Peyer's patch (tissue), 4 donors: ENCODE data around the gene OR5H1.

ENCODE experiments used
- POLR2A ChIP-seq, 2 donors: fragments of 450-650 bp; IDR thresholded peaks; one replicate each; pipeline ENCODE4 v1.5.1; 2017; ENCODE audit warnings: antibody characterized with exemption in 2 of 2, mild to moderate bottlenecking in 2 of 2, moderate library complexity in 2 of 2
- TF ChIP-seq, protein P1 (sequence below), 6 experiments: fragments of 450-650 bp in 4 of 6; fragments of 200-600 bp in 2 of 6; sonication (generic) in 1 of 6; IDR thresholded peaks; one replicate each; pipeline ENCODE4 v1.5.1; 2017 to 2019; ENCODE audit warnings: antibody characterized with exemption in 6 of 6, mild to moderate bottlenecking in 3 of 6, moderate library complexity in 1 of 6

DNA sequence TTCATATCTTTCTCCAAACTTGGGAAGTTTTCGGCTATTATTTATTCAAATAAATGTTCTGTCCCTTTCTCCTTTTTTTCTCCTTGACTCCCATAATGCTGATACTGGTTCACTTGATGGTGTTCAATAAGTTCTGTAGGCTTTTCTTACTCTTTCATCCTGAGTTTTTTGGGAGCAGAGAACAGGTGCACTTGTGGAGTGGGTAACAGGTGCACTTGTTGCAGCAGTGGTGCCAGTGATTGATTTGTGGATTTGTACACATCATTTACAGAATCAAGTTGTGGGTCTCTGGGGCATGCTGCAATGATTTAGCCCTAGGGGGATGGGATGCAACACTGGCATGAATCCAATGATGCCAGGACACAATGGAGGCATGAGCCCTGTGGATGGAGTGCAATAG lies 14.8 kb upstream of the OR5H1 start:
- no peak for TF ChIP-seq POLR2A (IDR thresholded peaks at IDR 0.05)
- TF ChIP-seq, protein P1, sequence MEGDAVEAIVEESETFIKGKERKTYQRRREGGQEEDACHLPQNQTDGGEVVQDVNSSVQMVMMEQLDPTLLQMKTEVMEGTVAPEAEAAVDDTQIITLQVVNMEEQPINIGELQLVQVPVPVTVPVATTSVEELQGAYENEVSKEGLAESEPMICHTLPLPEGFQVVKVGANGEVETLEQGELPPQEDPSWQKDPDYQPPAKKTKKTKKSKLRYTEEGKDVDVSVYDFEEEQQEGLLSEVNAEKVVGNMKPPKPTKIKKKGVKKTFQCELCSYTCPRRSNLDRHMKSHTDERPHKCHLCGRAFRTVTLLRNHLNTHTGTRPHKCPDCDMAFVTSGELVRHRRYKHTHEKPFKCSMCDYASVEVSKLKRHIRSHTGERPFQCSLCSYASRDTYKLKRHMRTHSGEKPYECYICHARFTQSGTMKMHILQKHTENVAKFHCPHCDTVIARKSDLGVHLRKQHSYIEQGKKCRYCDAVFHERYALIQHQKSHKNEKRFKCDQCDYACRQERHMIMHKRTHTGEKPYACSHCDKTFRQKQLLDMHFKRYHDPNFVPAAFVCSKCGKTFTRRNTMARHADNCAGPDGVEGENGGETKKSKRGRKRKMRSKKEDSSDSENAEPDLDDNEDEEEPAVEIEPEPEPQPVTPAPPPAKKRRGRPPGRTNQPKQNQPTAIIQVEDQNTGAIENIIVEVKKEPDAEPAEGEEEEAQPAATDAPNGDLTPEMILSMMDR (IDR thresholded peaks at IDR 0.05), result no peak
